HepG2 (cell line): ENCODE data around the gene TTPAL. TPM values are rescaled to one million over a fixed set of nuclear protein-coding genes. Genes with fewer than 3 reads are reported as not detected.

Source experiments
- DPF2 ChIP-seq: sonication (generic); formaldehyde crosslinking; IDR thresholded peaks from 2 replicates; pipeline ENCODE4 v1.4.0; 2020; ENCODE audit warnings: mild to moderate bottlenecking, low read depth, missing genetic modification reagents, borderline replicate concordance
- DZIP1 ChIP-seq: sonication (generic); formaldehyde crosslinking; IDR thresholded peaks from 2 replicates; pipeline ENCODE4 v1.5.0; 2020; ENCODE audit warnings: mild to moderate bottlenecking, missing genetic modification reagents
- HNRNPH1 ChIP-seq: fragments of 200-400 bp; formaldehyde crosslinking; optimal IDR thresholded peaks from 2 replicates; pipeline ENCODE3; 2017; ENCODE audit warnings: mild to moderate bottlenecking, low read depth, low read length
- NRL ChIP-seq: sonication (generic); formaldehyde crosslinking; IDR thresholded peaks from 2 replicates; pipeline ENCODE4 v1.5.0; 2020; ENCODE audit warnings: missing genetic modification reagents, mild to moderate bottlenecking, moderate library complexity, borderline replicate concordance
- PHF5A ChIP-seq: IDR thresholded peaks from one replicate; pipeline ENCODE4 v1.6.1; 2018; ENCODE audit warnings: low read depth, missing genetic modification reagents; ENCODE audit not compliant: unreplicated experiment
- SATB2 ChIP-seq: sonication (generic); formaldehyde crosslinking; IDR thresholded peaks from 2 replicates; pipeline ENCODE4 v1.5.0; 2020; ENCODE audit warnings: missing genetic modification reagents
- TP53 ChIP-seq: sonication (generic); formaldehyde crosslinking; conservative IDR thresholded peaks from 2 replicates; pipeline ENCODE4 v1.4.0; 2020; ENCODE audit warnings: missing genetic modification reagents
- U2AF1 ChIP-seq: fragments of 200-400 bp; formaldehyde crosslinking; optimal IDR thresholded peaks from 2 replicates; pipeline ENCODE3; 2017; ENCODE audit warnings: mild to moderate bottlenecking, low read depth, low read length
- ZFYVE20 ChIP-seq: sonication (generic); formaldehyde crosslinking; IDR thresholded peaks from 2 replicates; pipeline ENCODE4 v1.8.0; 2023; ENCODE audit warnings: low read depth, mild to moderate bottlenecking, moderate library complexity, missing genetic modification reagents, borderline replicate concordance
- ZNF281 ChIP-seq: sonication (generic); formaldehyde crosslinking; IDR thresholded peaks from 2 replicates; pipeline ENCODE4 v1.4.0; 2020; ENCODE audit warnings: missing genetic modification reagents, borderline replicate concordance
- ZNF512B ChIP-seq: sonication (generic); formaldehyde crosslinking; IDR thresholded peaks from 2 replicates; pipeline ENCODE4 v1.5.1; 2020; ENCODE audit warnings: missing genetic modification reagents, mild to moderate bottlenecking, borderline replicate concordance
- polyA plus RNA-seq, 8 experiments: library from polyadenylated mRNA; depleted of rRNA in 3 of 8; stranded (reverse) in 7 of 8; unstranded in 1 of 8; fragments of >200 nt; fragmentation: Illumina TruSeq in 4 of 8; extraction: Trizol in 4 of 8; gene quantifications; 2 replicates each; pipeline versions ENCODE4 v1.2.1 to v1.2.3, GENCODE V29; 2011 to 2016; ENCODE audit warnings: low read depth in 4 of 8, missing spikeins in 1 of 8, mixed read lengths in 1 of 8; ENCODE audit not compliant: insufficient read depth in 1 of 8
- total RNA-seq, 5 experiments: library from RNA; depleted of rRNA; stranded (reverse); fragments of >200 nt; fragmentation: Illumina TruSeq; extraction: Trizol; gene quantifications; 2 replicates each; pipeline ENCODE4 v1.2.3, GENCODE V29; 2016; ENCODE audit warnings: low read depth in 1 of 5
- TF ChIP-seq, protein P1 (sequence below): conservative IDR thresholded peaks from 2 replicates; pipeline ENCODE4 v1.6.1; 2018; ENCODE audit warnings: missing genetic modification reagents
- TF ChIP-seq, protein P2 (sequence below): sonication (generic); formaldehyde crosslinking; IDR thresholded peaks from 2 replicates; pipeline ENCODE4 v1.5.0; 2020; ENCODE audit warnings: mild to moderate bottlenecking, missing genetic modification reagents

TTPAL gene
- total and polyA plus RNA-seq, 2 of the 13 experiments (the other 11 are each of a cell fraction or from before 2014, with no cell fraction given): 4.3 to 18.8 TPM

GRCh38 chr20:44521484-44522481 is 46.1 kb downstream of the TTPAL start, which contains the start of gene SERINC3 (continued):
- TF ChIP-seq ZFYVE20 (CRISPR knock-in tag) (0 out of 2 replicates have a peak, but pooled peaks have one; percentile 17), NRL (CRISPR knock-in tag) (peak; percentile 99), ZNF281 (CRISPR knock-in tag) (0 out of 2 replicates have a peak, but pooled peaks have one; percentile 12), DPF2 (CRISPR knock-in tag) (peak; percentile 60), TP53 (CRISPR knock-in tag) (peak; percentile 93; the same call in 1 of the 2 replicates), U2AF1 (no peak), DZIP1 (CRISPR knock-in tag) (peak; percentile 71; the same call in 1 of the 2 replicates), ZNF512B (CRISPR knock-in tag) (peak; percentile 93; the same call in 1 of the 2 replicates), HNRNPH1 (no peak), PHF5A (CRISPR knock-in tag) (peak; percentile 63), SATB2 (peak; percentile 95)
- TF ChIP-seq, protein P1, sequence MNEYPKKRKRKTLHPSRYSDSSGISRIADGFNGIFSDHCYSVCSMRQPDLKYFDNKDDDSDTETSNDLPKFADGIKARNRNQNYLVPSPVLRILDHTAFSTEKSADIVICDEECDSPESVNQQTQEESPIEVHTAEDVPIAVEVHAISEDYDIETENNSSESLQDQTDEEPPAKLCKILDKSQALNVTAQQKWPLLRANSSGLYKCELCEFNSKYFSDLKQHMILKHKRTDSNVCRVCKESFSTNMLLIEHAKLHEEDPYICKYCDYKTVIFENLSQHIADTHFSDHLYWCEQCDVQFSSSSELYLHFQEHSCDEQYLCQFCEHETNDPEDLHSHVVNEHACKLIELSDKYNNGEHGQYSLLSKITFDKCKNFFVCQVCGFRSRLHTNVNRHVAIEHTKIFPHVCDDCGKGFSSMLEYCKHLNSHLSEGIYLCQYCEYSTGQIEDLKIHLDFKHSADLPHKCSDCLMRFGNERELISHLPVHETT: peak; percentile 75; the same call in 1 of the 2 replicates
- TF ChIP-seq, protein P2, sequence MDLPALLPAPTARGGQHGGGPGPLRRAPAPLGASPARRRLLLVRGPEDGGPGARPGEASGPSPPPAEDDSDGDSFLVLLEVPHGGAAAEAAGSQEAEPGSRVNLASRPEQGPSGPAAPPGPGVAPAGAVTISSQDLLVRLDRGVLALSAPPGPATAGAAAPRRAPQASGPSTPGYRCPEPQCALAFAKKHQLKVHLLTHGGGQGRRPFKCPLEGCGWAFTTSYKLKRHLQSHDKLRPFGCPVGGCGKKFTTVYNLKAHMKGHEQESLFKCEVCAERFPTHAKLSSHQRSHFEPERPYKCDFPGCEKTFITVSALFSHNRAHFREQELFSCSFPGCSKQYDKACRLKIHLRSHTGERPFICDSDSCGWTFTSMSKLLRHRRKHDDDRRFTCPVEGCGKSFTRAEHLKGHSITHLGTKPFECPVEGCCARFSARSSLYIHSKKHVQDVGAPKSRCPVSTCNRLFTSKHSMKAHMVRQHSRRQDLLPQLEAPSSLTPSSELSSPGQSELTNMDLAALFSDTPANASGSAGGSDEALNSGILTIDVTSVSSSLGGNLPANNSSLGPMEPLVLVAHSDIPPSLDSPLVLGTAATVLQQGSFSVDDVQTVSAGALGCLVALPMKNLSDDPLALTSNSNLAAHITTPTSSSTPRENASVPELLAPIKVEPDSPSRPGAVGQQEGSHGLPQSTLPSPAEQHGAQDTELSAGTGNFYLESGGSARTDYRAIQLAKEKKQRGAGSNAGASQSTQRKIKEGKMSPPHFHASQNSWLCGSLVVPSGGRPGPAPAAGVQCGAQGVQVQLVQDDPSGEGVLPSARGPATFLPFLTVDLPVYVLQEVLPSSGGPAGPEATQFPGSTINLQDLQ (CRISPR knock-in tag): no peak; the same call in 1 of the 2 replicates
